ENCODE results near the gene WNT10A. TPM values are rescaled to one million over a fixed set of nuclear protein-coding genes. Genes with fewer than 3 reads are reported as not detected.

WNT10A gene
- total and polyA plus RNA-seq, 10 of the 15 experiments (the other 5 are each of a cell fraction or from before 2014, with no cell fraction given): 0.61 to 45.0 (median 6.9) TPM

GRCh38 chr2:218896501-218897393 is 16.1 kb downstream of the WNT10A start (continued):
- peak; percentile 97 for TF ChIP-seq PAX5 (IDR thresholded peaks at IDR 0.05; ENCODE audit: borderline replicate concordance, low read depth, low read length)
- no peak for TF ChIP-seq NFYB (IDR thresholded peaks at IDR 0.05; ENCODE audit: insufficient read depth, low read depth, low read length)
- peak; percentile 96 to 98 for TF ChIP-seq IKZF2 (IDR thresholded peaks at IDR 0.05)
- no peak for TF ChIP-seq RAD21 (IDR thresholded peaks at IDR 0.05; ENCODE audit: insufficient read depth, low read depth, low read length)
- TF ChIP-seq, protein P1, sequence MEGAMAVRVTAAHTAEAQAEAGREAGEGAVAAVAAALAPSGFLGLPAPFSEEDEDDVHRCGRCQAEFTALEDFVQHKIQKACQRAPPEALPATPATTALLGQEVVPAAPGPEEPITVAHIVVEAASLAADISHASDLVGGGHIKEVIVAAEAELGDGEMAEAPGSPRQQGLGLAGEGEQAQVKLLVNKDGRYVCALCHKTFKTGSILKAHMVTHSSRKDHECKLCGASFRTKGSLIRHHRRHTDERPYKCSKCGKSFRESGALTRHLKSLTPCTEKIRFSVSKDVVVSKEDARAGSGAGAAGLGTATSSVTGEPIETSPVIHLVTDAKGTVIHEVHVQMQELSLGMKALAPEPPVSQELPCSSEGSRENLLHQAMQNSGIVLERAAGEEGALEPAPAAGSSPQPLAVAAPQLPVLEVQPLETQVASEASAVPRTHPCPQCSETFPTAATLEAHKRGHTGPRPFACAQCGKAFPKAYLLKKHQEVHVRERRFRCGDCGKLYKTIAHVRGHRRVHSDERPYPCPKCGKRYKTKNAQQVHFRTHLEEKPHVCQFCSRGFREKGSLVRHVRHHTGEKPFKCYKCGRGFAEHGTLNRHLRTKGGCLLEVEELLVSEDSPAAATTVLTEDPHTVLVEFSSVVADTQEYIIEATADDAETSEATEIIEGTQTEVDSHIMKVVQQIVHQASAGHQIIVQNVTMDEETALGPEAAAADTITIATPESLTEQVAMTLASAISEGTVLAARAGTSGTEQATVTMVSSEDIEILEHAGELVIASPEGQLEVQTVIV (IDR thresholded peaks at IDR 0.05; ENCODE audit: borderline replicate concordance, partially characterized antibody): no peak
- TF ChIP-seq POLR2A (IDR thresholded peaks at IDR 0.05; ENCODE audit: low read depth, low read length): peak; percentile 79
- no peak for TF ChIP-seq BRCA1 (IDR thresholded peaks at IDR 0.05; ENCODE audit: low read depth, low read length)
- peak; percentile 100 for TF ChIP-seq RELA (IDR thresholded peaks at IDR 0.05; ENCODE audit: borderline replicate concordance, partially characterized antibody)
- peak; percentile 98 for TF ChIP-seq ATF7 (IDR thresholded peaks at IDR 0.05; ENCODE audit: low read depth)
- no peak; the same call in 1 of the 2 replicates for TF ChIP-seq ZNF217 (IDR thresholded peaks at IDR 0.05)
- TF ChIP-seq ETV6 (conservative IDR thresholded peaks at IDR 0.05 in 1 of 2, IDR thresholded peaks at IDR 0.05 in 1 of 2; ENCODE audit: borderline replicate concordance in 1 of 2, low read depth in 1 of 2): peak in 1 of 2 experiments; percentile 77; a peak in 1 of 4 replicates
- no peak for TF ChIP-seq SRF (IDR thresholded peaks at IDR 0.05; ENCODE audit: low read depth in 2 of 2, low read length in 2 of 2)
- no peak; the same call in 1 of the 2 replicates for TF ChIP-seq ZNF207 (IDR thresholded peaks at IDR 0.05; ENCODE audit: borderline replicate concordance)
- TF ChIP-seq NR2C2 (IDR thresholded peaks at IDR 0.05; ENCODE audit: borderline replicate concordance, control insufficient read depth, insufficient read length, low read depth): no peak
- peak; percentile 81 for TF ChIP-seq POLR2AphosphoS5 (IDR thresholded peaks at IDR 0.05; ENCODE audit: low read length)
- no peak for TF ChIP-seq NFYA (IDR thresholded peaks at IDR 0.05; ENCODE audit: borderline replicate concordance, low read depth, low read length)
- no peak for TF ChIP-seq CEBPB (IDR thresholded peaks at IDR 0.05; ENCODE audit: borderline replicate concordance in 1 of 2, low read depth in 2 of 2, low read length in 2 of 2)
- 0 out of 2 replicates have a peak, but pooled peaks have one; percentile 26 for TF ChIP-seq YY1 (IDR thresholded peaks at IDR 0.05; ENCODE audit: low read depth, low read length)
- TF ChIP-seq TAF1 (IDR thresholded peaks at IDR 0.05; ENCODE audit: borderline replicate concordance, low read depth, low read length): peak; percentile 65
- TF ChIP-seq STAT3 (IDR thresholded peaks at IDR 0.05; ENCODE audit: low read depth, low read length): no peak
- TF ChIP-seq POU2F2 (IDR thresholded peaks at IDR 0.05; ENCODE audit: borderline replicate concordance, low read depth, low read length): peak; percentile 95
- TF ChIP-seq EP300 (IDR thresholded peaks at IDR 0.05; ENCODE audit: borderline replicate concordance in 1 of 2, control insufficient read depth in 1 of 2, low read depth in 2 of 2, low read length in 2 of 2): peak; percentile 90 to 99
- peak; percentile 98 for TF ChIP-seq MTA2 (IDR thresholded peaks at IDR 0.05; ENCODE audit: low read depth)
- no peak for TF ChIP-seq YBX1 (IDR thresholded peaks at IDR 0.05)
- TF ChIP-seq NRF1 (conservative IDR thresholded peaks at IDR 0.05; ENCODE audit: low read depth, low read length): 0 out of 2 replicates have a peak, but pooled peaks have one; percentile 17
- TF ChIP-seq ZSCAN29 (IDR thresholded peaks at IDR 0.05): 0 out of 2 replicates have a peak, but pooled peaks have one; percentile 30

Measured in GM12878 (cell line).